ENCODE measurements around the gene C7orf33. TPM values are rescaled to one million over a fixed set of nuclear protein-coding genes. Genes with fewer than 3 reads are reported as not detected.

C7orf33 gene
- total RNA-seq, 4 donors from 2014 or later = not detected

- 77 to 89% methylated on average over 1 to 2 of the region's 2 CpGs for WGBS, 2 donors (ENCODE audit: low coverage in 1 of 2)
- intact Hi-C loops (cut with DNase I; ENCODE audit: low total_unique reads) = no loop called here
- no peak for TF ChIP-seq EP300 (IDR thresholded peaks at IDR 0.05; ENCODE audit: low read depth)
- no peak for TF ChIP-seq CTCF (IDR thresholded peaks at IDR 0.05)
Observed at GRCh38 chr7:148661471-148661870, 70.9 kb downstream of the C7orf33 start.

GRCh38 chr7:148662646-148663045 lies 72.1 kb downstream of the C7orf33 start:
- H3K9me3 ChIP-seq = no peaks in the 10 kb centered on the region
- no peak for DNase-seq
- no peak overlapping the region for H3K4me3 ChIP-seq
- in situ Hi-C loops (cut with MboI; ENCODE audit: low pct_ligation_motif_present in 1 of 4, low pct_unique_long_range_greater_than_20kb in 1 of 4, low sequenced_read_pairs in 3 of 4) = no loop called here
- 60 to 68% methylated on average over 2 to 3 of the region's 3 CpGs for WGBS, 2 donors (ENCODE audit: low coverage in 1 of 2)
- intact Hi-C loops (cut with DNase I; ENCODE audit: low total_unique reads) = no loop called here
- H3K27ac ChIP-seq = no peak overlapping the region
- H3K4me1 ChIP-seq = no peaks in the 10 kb centered on the region
- TF ChIP-seq POLR2AphosphoS5 (IDR thresholded peaks at IDR 0.05) (no peak), POLR2A (IDR thresholded peaks at IDR 0.05) (no peak), EP300 (IDR thresholded peaks at IDR 0.05; ENCODE audit: low read depth) (no peak), CTCF (IDR thresholded peaks at IDR 0.05) (no peak)
- no peaks in the 10 kb centered on the region for H3K36me3 ChIP-seq
- H3K27me3 ChIP-seq = no peaks in the 10 kb centered on the region

More at GRCh38 chr7:148661471-148661870, 70.9 kb downstream of the C7orf33 start:
- no peak overlapping the region for H3K27ac ChIP-seq
- no peaks in the 10 kb centered on the region for H3K36me3 ChIP-seq
- DNase-seq = no peak
- H3K9me3 ChIP-seq = no peaks in the 10 kb centered on the region
- H3K4me1 ChIP-seq = no peaks in the 10 kb centered on the region
- in situ Hi-C loops (cut with MboI; ENCODE audit: low pct_ligation_motif_present in 1 of 4, low pct_unique_long_range_greater_than_20kb in 1 of 4, low sequenced_read_pairs in 3 of 4) = no loop called here
- H3K4me3 ChIP-seq = no peak overlapping the region
- no peaks in the 10 kb centered on the region for H3K27me3 ChIP-seq

GRCh38 chr7:148664324-148664723 lies 73.8 kb downstream of the C7orf33 start:
- Histone ChIP-seq H3K4me1 (no peaks in the 10 kb centered on the region), H3K36me3 (no peaks in the 10 kb centered on the region), H3K27me3 (no peaks in the 10 kb centered on the region), H3K27ac (no peak overlapping the region), H3K9me3 (no peaks in the 10 kb centered on the region), H3K4me3 (no peak overlapping the region)
- in situ Hi-C loops (cut with MboI; ENCODE audit: low pct_ligation_motif_present in 1 of 4, low pct_unique_long_range_greater_than_20kb in 1 of 4, low sequenced_read_pairs in 3 of 4) (no loop called here), intact Hi-C loops (cut with DNase I; ENCODE audit: low total_unique reads) (no loop called here)
- no peak for DNase-seq
- 42 to 72% methylated on average over 3 to 6 of the region's 6 CpGs for WGBS, 2 donors (ENCODE audit: low coverage in 1 of 2)
- TF ChIP-seq POLR2A (IDR thresholded peaks at IDR 0.05) = no peak

- 30 to 75% methylated on average over 2 to 4 of the region's 4 CpGs for WGBS, 2 donors (ENCODE audit: low coverage in 1 of 2)
Observed at GRCh38 chr7:148665221-148665620, 74.7 kb downstream of the C7orf33 start.

More at GRCh38 chr7:148665221-148665620, 74.7 kb downstream of the C7orf33 start:
- no peak for DNase-seq
- TF ChIP-seq CTCF (IDR thresholded peaks at IDR 0.05) (no peak), EP300 (IDR thresholded peaks at IDR 0.05; ENCODE audit: low read depth) (no peak), POLR2A (IDR thresholded peaks at IDR 0.05) (no peak), POLR2AphosphoS5 (IDR thresholded peaks at IDR 0.05) (no peak)
- Histone ChIP-seq H3K27me3 (no peaks in the 10 kb centered on the region), H3K9me3 (no peaks in the 10 kb centered on the region), H3K36me3 (no peaks in the 10 kb centered on the region), H3K4me3 (no peak overlapping the region), H3K27ac (no peak overlapping the region), H3K4me1 (no peaks in the 10 kb centered on the region)
- intact Hi-C loops (cut with DNase I; ENCODE audit: low total_unique reads) (no loop called here), in situ Hi-C loops (cut with MboI; ENCODE audit: low pct_ligation_motif_present in 1 of 4, low pct_unique_long_range_greater_than_20kb in 1 of 4, low sequenced_read_pairs in 3 of 4) (no loop called here)

Other genes with a start within 250 kb of the C7orf33 start
- 10 to 100 TPM; 17.6 to 44.6 (median 28.8) TPM for gene CUL1, start 108.1 kb downstream of the C7orf33 start, total RNA-seq

All from transverse colon (tissue), 4 donors.